CD14-positive monocyte (primary cell): ENCODE data around the gene C12orf42. TPM values are rescaled to one million over a fixed set of nuclear protein-coding genes. Genes with fewer than 3 reads are reported as not detected.
"Not testable (repeated sequence)": the region's sequence is repeated elsewhere in the genome, so short reads cannot be mapped to it uniquely, and the experiment has no call there.

ENCODE experiments used
- DNase-seq, 3 donors: peaks; one replicate each; pipeline ENCODE4 v3.0.0-alpha.2; 2011 to 2022
- H2AFZ ChIP-seq: 2 replicates; pipeline ENCODE4 v1.6.0; 2012; ENCODE audit warnings: mild to moderate bottlenecking, low read depth, low read length, inconsistent platforms; ENCODE audit not compliant: insufficient read depth, poor library complexity, severe bottlenecking
- H3K27ac ChIP-seq, 2 donors: 1 replicate in 1 of 2; 2 replicates in 1 of 2; pipeline ENCODE4 v1.5.1; 2012 to 2013; ENCODE audit warnings: low read length in 2 of 2, control low read depth in 1 of 2, inconsistent platforms in 1 of 2, low read depth in 1 of 2, mild to moderate bottlenecking in 1 of 2
- H3K27me3 ChIP-seq, 2 donors: one replicate each; pipeline versions ENCODE4 v1.6.0 to v1.6.1; 2011 to 2013; ENCODE audit warnings: low read length in 2 of 2; ENCODE audit not compliant: control insufficient read depth in 2 of 2, insufficient read depth in 2 of 2
- H3K36me3 ChIP-seq, 2 donors: replicated peaks in 1 of 2; 1 replicate in 1 of 2; 2 replicates in 1 of 2; pipeline versions ENCODE4 v1.5.1 to v1.6.1; 2012 to 2013; ENCODE audit warnings: low read length in 2 of 2, control low read depth in 1 of 2, inconsistent platforms in 1 of 2, mild to moderate bottlenecking in 1 of 2; ENCODE audit not compliant: insufficient read depth in 2 of 2, control insufficient read depth in 1 of 2
- H3K4me1 ChIP-seq, 2 donors: 1 replicate in 1 of 2; 2 replicates in 1 of 2; pipeline versions ENCODE4 v1.5.1 to v1.6.1; 2012 to 2013; ENCODE audit warnings: low read length in 2 of 2, control low read depth in 1 of 2, inconsistent platforms in 1 of 2, mild to moderate bottlenecking in 1 of 2, moderate library complexity in 1 of 2; ENCODE audit not compliant: insufficient read depth in 2 of 2, control insufficient read depth in 1 of 2
- H3K4me2 ChIP-seq: replicated peaks from 2 replicates; pipeline ENCODE3; 2012; ENCODE audit warnings: low read length, moderate library complexity, mild to moderate bottlenecking; ENCODE audit not compliant: poor library complexity, severe bottlenecking; ENCODE audit errors: extremely low read depth
- H3K4me3 ChIP-seq, 3 experiments: fragments of 200-600 bp in 1 of 3; sonication (generic) in 1 of 3; replicated peaks in 1 of 3; 1 replicate in 2 of 3; 2 replicates in 1 of 3; pipeline ENCODE4 v1.5.1; 2011 to 2013; ENCODE audit warnings: low read length in 3 of 3, mild to moderate bottlenecking in 3 of 3, control low read depth in 2 of 3, low read depth in 2 of 3, inconsistent platforms in 1 of 3, moderate library complexity in 1 of 3
- H3K79me2 ChIP-seq: 2 replicates; pipeline ENCODE4 v1.6.0; 2012; ENCODE audit warnings: mild to moderate bottlenecking, control low read depth, inconsistent platforms, low read length, moderate library complexity; ENCODE audit not compliant: insufficient read depth
- H3K9ac ChIP-seq: 2 replicates; pipeline ENCODE4 v1.6.0; 2017; ENCODE audit warnings: low read length, mild to moderate bottlenecking; ENCODE audit not compliant: insufficient read depth, poor library complexity, severe bottlenecking
- H3K9me3 ChIP-seq, 2 donors: replicated peaks in 1 of 2; 1 replicate in 1 of 2; 2 replicates in 1 of 2; pipeline versions ENCODE4 v1.5.1 to v1.6.1; 2012 to 2013; ENCODE audit warnings: low read length in 2 of 2, control low read depth in 1 of 2; ENCODE audit not compliant: control insufficient read depth in 1 of 2, insufficient read depth in 1 of 2
- H4K20me1 ChIP-seq: 2 replicates; pipeline ENCODE4 v1.6.0; 2012; ENCODE audit warnings: mild to moderate bottlenecking, low read length, control low read depth, moderate library complexity; ENCODE audit not compliant: insufficient read depth
- H3K27ac Mint-ChIP-seq, 7 donors: one replicate each; pipeline ENCODE4 v1.8.0; 2020; ENCODE audit warnings: mild to moderate bottlenecking in 7 of 7, mixed read lengths in 7 of 7, moderate library complexity in 6 of 7, inconsistent platforms in 2 of 7
- H3K27me3 Mint-ChIP-seq, 3 donors: one replicate each; pipeline ENCODE4 v1.8.0; 2021 to 2022; ENCODE audit warnings: low read depth in 3 of 3, mild to moderate bottlenecking in 3 of 3, mixed read lengths in 3 of 3, moderate library complexity in 3 of 3, inconsistent platforms in 1 of 3
- H3K36me3 Mint-ChIP-seq, 2 donors: one replicate each; pipeline ENCODE4 v1.8.0; 2020; ENCODE audit warnings: mixed read lengths in 2 of 2, inconsistent platforms in 1 of 2, mild to moderate bottlenecking in 1 of 2
- H3K4me1 Mint-ChIP-seq: one replicate; pipeline ENCODE4 v1.8.0; 2020; ENCODE audit warnings: mild to moderate bottlenecking, mixed read lengths
- H3K4me3 Mint-ChIP-seq, 2 donors: one replicate each; pipeline ENCODE4 v1.8.0; 2020; ENCODE audit warnings: mild to moderate bottlenecking in 2 of 2, mixed read lengths in 2 of 2, moderate library complexity in 1 of 2
- H3K9me3 Mint-ChIP-seq, 7 donors: one replicate each; pipeline ENCODE4 v1.8.0; 2020 to 2022; ENCODE audit warnings: mixed read lengths in 7 of 7, mild to moderate bottlenecking in 6 of 7, moderate library complexity in 6 of 7, inconsistent platforms in 2 of 7
- CTCF ChIP-seq: fragments of 200-600 bp; IDR thresholded peaks from one replicate; pipeline ENCODE4 v1.8.0; 2022; ENCODE audit warnings: antibody characterized with exemption, mild to moderate bottlenecking
- WGBS: methylation state at CpG from one replicate; pipeline ENCODE4 v1.1.5; 2013; ENCODE audit warnings: missing lambda C conversion rate; ENCODE audit not compliant: insufficient coverage; 5-methylcytosine and 5-hydroxymethylcytosine counted together
- intact Hi-C, 2 donors: fragments of 100-400 bp; cut with micrococcal nuclease; formaldehyde crosslinking; loops; one replicate each; pipeline versions ENCODE4 v1.15.0 to v1.15.1; 2023
- polyA plus RNA-seq, 3 donors: library from polyadenylated mRNA; depleted of rRNA in 1 of 3; unstranded in 2 of 3; stranded (reverse) in 1 of 3; fragments of 300-500 nt in 2 of 3; fragments of >200 nt in 1 of 3; fragmentation: Illumina TruSeq in 2 of 3; gene quantifications; 1 replicate in 2 of 3; 2 replicates in 1 of 3; pipeline ENCODE4 v1.2.3, GENCODE V29; 2012 to 2021

The C12orf42 gene
- polyA plus RNA-seq, 3 donors, result not detected

GRCh38 chr12:103431950-103432349 lies 63.8 kb downstream of the C12orf42 start:
- no peak overlapping the region for H3K4me2 ChIP-seq

GRCh38 chr12:103431387-103431786 lies 64.4 kb downstream of the C12orf42 start:
- no peaks in the 10 kb centered on the region for H3K27me3 ChIP-seq
- no peak overlapping the region for H3K27ac ChIP-seq
- H4K20me1 ChIP-seq, result no peaks in the 10 kb centered on the region
- Mint-ChIP-seq H3K27me3 (peaks cover 0 to 4% (median 2%) of the 10 kb centered on the region in 3 donors), H3K9me3 (peaks cover 6 to 29% (median 14%) of the 10 kb centered on the region in 7 donors), H3K36me3 (no peaks in the 10 kb centered on the region), H3K27ac (no peak overlapping the region), H3K4me3 (no peak overlapping the region), H3K4me1 (peaks cover 3% of the 10 kb centered on the region)
- no peaks in the 10 kb centered on the region for H3K4me1 ChIP-seq
- no peak overlapping the region for H3K9ac ChIP-seq
- intact Hi-C loops, result no loop called here
- DNase-seq, result no peak
- H3K36me3 ChIP-seq, result no peaks in the 10 kb centered on the region
- H3K4me2 ChIP-seq, result no peak overlapping the region
- 100% methylated on average over 1 of the region's 1 CpG for WGBS
- no peaks in the 10 kb centered on the region for H3K79me2 ChIP-seq
- peaks cover 0 to 5% of the 10 kb centered on the region in 2 donors for H3K9me3 ChIP-seq
- H2AFZ ChIP-seq, result no peak overlapping the region
- H3K4me3 ChIP-seq, result no peak overlapping the region
- TF ChIP-seq CTCF, result no peak

More at GRCh38 chr12:103431950-103432349, 63.8 kb downstream of the C12orf42 start:
- no peak overlapping the region for H3K27ac Mint-ChIP-seq
- Histone ChIP-seq H3K79me2 (no peaks in the 10 kb centered on the region), H4K20me1 (no peaks in the 10 kb centered on the region), H3K9me3 (peaks cover 0 to 5% of the 10 kb centered on the region in 2 donors), H3K36me3 (no peaks in the 10 kb centered on the region), H2AFZ (no peak overlapping the region), H3K27me3 (no peaks in the 10 kb centered on the region), H3K27ac (no peak overlapping the region), H3K4me3 (no peak overlapping the region), H3K4me1 (no peaks in the 10 kb centered on the region), H3K9ac (no peak overlapping the region)
- 100% methylated on average over 1 of the region's 2 CpGs for WGBS
- no peak overlapping the region for H3K4me3 Mint-ChIP-seq
- peaks cover 6 to 26% (median 14%) of the 10 kb centered on the region in 7 donors for H3K9me3 Mint-ChIP-seq
- TF ChIP-seq CTCF, result no peak
- no peak for DNase-seq
- intact Hi-C loops, result no loop called here
- H3K36me3 Mint-ChIP-seq, result no peaks in the 10 kb centered on the region
- H3K27me3 Mint-ChIP-seq, result peaks cover 0 to 2% (median 0%) of the 10 kb centered on the region in 3 donors
- peaks cover 3% of the 10 kb centered on the region for H3K4me1 Mint-ChIP-seq

DNA sequence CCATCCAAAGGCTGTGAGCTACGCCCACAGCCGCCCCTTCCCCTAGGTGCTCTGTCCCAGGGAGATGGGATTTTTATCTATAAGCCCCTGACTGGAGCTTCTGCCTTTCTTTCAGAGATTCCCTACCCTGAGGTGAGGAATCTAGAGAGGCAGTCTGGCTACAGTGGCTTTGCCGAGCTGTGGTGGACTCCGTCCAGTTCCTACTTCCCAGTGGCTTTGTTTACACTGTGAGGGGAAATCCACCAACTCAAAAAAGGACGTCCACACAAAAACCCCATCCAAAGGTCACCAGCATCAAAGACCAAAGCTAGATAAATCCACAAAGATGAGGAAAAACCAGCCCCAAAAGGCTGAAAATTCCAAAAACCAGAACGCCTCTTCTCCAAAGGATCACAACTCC lies 70.1 kb downstream of the C12orf42 start:
- not testable (repeated sequence) for H3K9ac ChIP-seq

More for the DNA sequence above, 70.1 kb downstream of the C12orf42 start:
- H3K4me1 Mint-ChIP-seq, H3K9me3 ChIP-seq, H2AFZ ChIP-seq, intact Hi-C loops, H3K27ac Mint-ChIP-seq, H3K79me2 ChIP-seq, H3K4me3 ChIP-seq, H3K27me3 Mint-ChIP-seq, H3K4me3 Mint-ChIP-seq, H3K4me2 ChIP-seq, H4K20me1 ChIP-seq, H3K36me3 ChIP-seq, H3K27ac ChIP-seq, H3K36me3 Mint-ChIP-seq, H3K4me1 ChIP-seq, DNase-seq, H3K27me3 ChIP-seq: not testable (repeated sequence)
- H3K9me3 Mint-ChIP-seq, result peaks cover 0 to 17% (median 8%) of the 10 kb centered on the region in 7 donors
- WGBS, result no CpG with 5 or more reads among the region's 6 CpGs
